Colonic mucosa (tissue), 4 donors: ENCODE results near the gene DBP. TPM values are rescaled to one million over a fixed set of nuclear protein-coding genes. Genes with fewer than 3 reads are reported as not detected.
"Not testable (repeated sequence)": the region's sequence is repeated elsewhere in the genome, so short reads cannot be mapped to it uniquely, and the experiment has no call there.

Experiments
- DNase-seq: peaks from one replicate; pipeline ENCODE4 v3.0.0-alpha.2; 2020
- H3K27ac ChIP-seq: fragments of 200-600 bp; one replicate; pipeline ENCODE4 v1.8.0; 2021
- H3K27me3 ChIP-seq: fragments of 200-600 bp; one replicate; pipeline ENCODE4 v1.8.0; 2021
- H3K36me3 ChIP-seq: fragments of 200-600 bp; one replicate; pipeline ENCODE4 v1.8.0; 2021
- H3K4me1 ChIP-seq: fragments of 200-600 bp; one replicate; pipeline ENCODE4 v1.8.0; 2021; ENCODE audit warnings: mild to moderate bottlenecking
- H3K4me3 ChIP-seq: fragments of 200-600 bp; one replicate; pipeline ENCODE4 v1.8.0; 2021
- H3K9ac ChIP-seq, 2 donors: one replicate each; pipeline ENCODE4 v1.7.0; 2013; ENCODE audit warnings: control low read depth in 2 of 2, low read depth in 2 of 2, low read length in 2 of 2
- H3K9me3 ChIP-seq: fragments of 200-600 bp; one replicate; pipeline ENCODE4 v1.8.0; 2021
- CTCF ChIP-seq: fragments of 200-600 bp; IDR thresholded peaks from one replicate; pipeline ENCODE4 v1.8.0; 2022; ENCODE audit warnings: antibody characterized with exemption, mild to moderate bottlenecking
- intact Hi-C: fragments of 100-400 bp; cut with DNase I; formaldehyde crosslinking; loops from one replicate; pipeline ENCODE4 v1.14.1; 2022
- total RNA-seq, 2 donors: library from RNA; stranded (reverse); fragmentation: NEBNext Ultra II Directional in 1 of 2; extraction: Animal tissue kit (Norgen Biotek cat#: 25700) in 1 of 2; gene quantifications; one replicate each; pipeline ENCODE4 v1.2.1, GENCODE V29; 2021
- donor health status: healthy.
- donor health status: DM: no; HTN: no; CAD: no.
- donor health status: DM: no; HTN: no; CAD: no.

The DBP gene
- 1 to 10 TPM; 4.7 to 8.9 TPM for total RNA-seq

GRCh38 chr19:48636859-48637448, at the start of gene DBP:
Gene DBP (minus strand): TSS chr19:48637379. CDS start chr19:48636994, 385 bp downstream.
- peak within 1 kb of the TSS; percentile 93 for H3K27ac ChIP-seq
- peak within 1 kb of the TSS; percentile 81 for H3K4me3 ChIP-seq
- no peak for DNase-seq
- no peak for TF ChIP-seq CTCF
- intact Hi-C loops: no loop called here
- H3K4me1 ChIP-seq: peaks cover 21% of the 10 kb centered on the region
- H3K27me3 ChIP-seq: no peaks in the 10 kb centered on the region
- H3K9me3 ChIP-seq: no peaks in the 10 kb centered on the region
- H3K36me3 ChIP-seq: no peaks in the 10 kb centered on the region
- peak within 1 kb of the TSS; percentile 82 to 99 for H3K9ac ChIP-seq

- DNase-seq, H3K9ac ChIP-seq, H3K4me3 ChIP-seq, H3K27ac ChIP-seq, H3K27me3 ChIP-seq, H3K36me3 ChIP-seq, H3K4me1 ChIP-seq, intact Hi-C loops, H3K9me3 ChIP-seq: not testable (repeated sequence)
Observed at GRCh38 chr19:48686637-48687036, 49.5 kb upstream of the DBP start.

GRCh38 chr19:48686088-48686487, 48.9 kb upstream of the DBP start:
- DNase-seq: no peak
- no peak overlapping the region for H3K27ac ChIP-seq
- peaks cover 7% of the 10 kb centered on the region for H3K4me1 ChIP-seq

GRCh38 chr19:48685583-48685982, 48.4 kb upstream of the DBP start:
- H3K4me1 ChIP-seq: peaks cover 7% of the 10 kb centered on the region
- H3K27ac ChIP-seq: no peak overlapping the region
- no peaks in the 10 kb centered on the region for H3K27me3 ChIP-seq
- H3K9ac ChIP-seq: no peak overlapping the region
- no peaks in the 10 kb centered on the region for H3K9me3 ChIP-seq
- no peak overlapping the region for H3K4me3 ChIP-seq
- DNase-seq: no peak
- H3K36me3 ChIP-seq: no peaks in the 10 kb centered on the region
- TF ChIP-seq CTCF: no peak
- intact Hi-C loops: no loop called here

More at GRCh38 chr19:48686088-48686487, 48.9 kb upstream of the DBP start:
- no peak for TF ChIP-seq CTCF
- intact Hi-C loops: no loop called here
- Histone ChIP-seq H3K36me3 (no peaks in the 10 kb centered on the region), H3K9ac (no peak overlapping the region), H3K4me3 (no peak overlapping the region), H3K27me3 (no peaks in the 10 kb centered on the region), H3K9me3 (no peaks in the 10 kb centered on the region)

GRCh38 chr19:48683349-48683748, 46.2 kb upstream of the DBP start:
- no peak for TF ChIP-seq CTCF
- no peak overlapping the region for H3K9ac ChIP-seq
- no peaks in the 10 kb centered on the region for H3K9me3 ChIP-seq
- intact Hi-C loops: no loop called here
- H3K4me1 ChIP-seq: peaks cover 9% of the 10 kb centered on the region
- DNase-seq: no peak
- H3K27ac ChIP-seq: no peak overlapping the region
- no peaks in the 10 kb centered on the region for H3K36me3 ChIP-seq
- H3K27me3 ChIP-seq: no peaks in the 10 kb centered on the region
- H3K4me3 ChIP-seq: no peak overlapping the region

GRCh38 chr19:48681127-48681470, 43.9 kb upstream of the DBP start:
- intact Hi-C loops: no loop called here
- Histone ChIP-seq H3K4me1 (peaks cover 10% of the 10 kb centered on the region), H3K27ac (no peak overlapping the region), H3K4me3 (no peak overlapping the region), H3K9ac (no peak overlapping the region), H3K27me3 (no peaks in the 10 kb centered on the region), H3K36me3 (no peaks in the 10 kb centered on the region), H3K9me3 (no peaks in the 10 kb centered on the region)
- DNase-seq: no peak
- no peak for TF ChIP-seq CTCF
